Measurements from ENCODE around the gene EID3.

DNA sequence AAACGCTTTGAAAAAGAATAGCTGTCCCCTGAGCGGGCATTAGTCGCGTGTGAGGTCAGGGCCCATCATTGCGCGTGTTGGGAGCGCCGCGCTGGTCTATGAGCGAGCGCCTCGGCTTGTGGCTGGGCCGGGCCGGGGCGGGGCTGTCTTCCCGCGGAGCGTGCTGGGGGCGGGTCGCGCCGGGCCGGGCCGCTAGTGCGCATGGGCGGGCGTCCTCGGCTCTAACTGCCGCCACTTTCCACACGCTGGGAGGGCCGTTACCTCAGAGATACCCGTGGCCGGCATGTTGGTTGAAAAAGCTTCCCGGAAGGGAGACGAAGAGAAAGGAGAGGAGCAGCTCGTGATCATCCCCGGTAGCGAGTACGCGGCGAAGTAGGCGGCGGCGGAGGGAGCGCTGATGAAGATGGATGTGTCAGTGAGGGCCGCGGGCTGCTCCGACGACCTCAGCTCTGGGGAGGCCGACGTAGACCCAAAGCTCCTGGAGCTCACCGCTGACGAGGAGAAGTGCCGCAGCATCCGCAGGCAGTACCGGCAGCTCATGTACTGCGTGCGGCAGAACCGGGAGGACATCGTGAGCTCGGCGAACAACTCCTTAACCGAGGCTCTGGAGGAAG, at the start of gene EID3:
- TF ChIP-seq, protein P1, sequence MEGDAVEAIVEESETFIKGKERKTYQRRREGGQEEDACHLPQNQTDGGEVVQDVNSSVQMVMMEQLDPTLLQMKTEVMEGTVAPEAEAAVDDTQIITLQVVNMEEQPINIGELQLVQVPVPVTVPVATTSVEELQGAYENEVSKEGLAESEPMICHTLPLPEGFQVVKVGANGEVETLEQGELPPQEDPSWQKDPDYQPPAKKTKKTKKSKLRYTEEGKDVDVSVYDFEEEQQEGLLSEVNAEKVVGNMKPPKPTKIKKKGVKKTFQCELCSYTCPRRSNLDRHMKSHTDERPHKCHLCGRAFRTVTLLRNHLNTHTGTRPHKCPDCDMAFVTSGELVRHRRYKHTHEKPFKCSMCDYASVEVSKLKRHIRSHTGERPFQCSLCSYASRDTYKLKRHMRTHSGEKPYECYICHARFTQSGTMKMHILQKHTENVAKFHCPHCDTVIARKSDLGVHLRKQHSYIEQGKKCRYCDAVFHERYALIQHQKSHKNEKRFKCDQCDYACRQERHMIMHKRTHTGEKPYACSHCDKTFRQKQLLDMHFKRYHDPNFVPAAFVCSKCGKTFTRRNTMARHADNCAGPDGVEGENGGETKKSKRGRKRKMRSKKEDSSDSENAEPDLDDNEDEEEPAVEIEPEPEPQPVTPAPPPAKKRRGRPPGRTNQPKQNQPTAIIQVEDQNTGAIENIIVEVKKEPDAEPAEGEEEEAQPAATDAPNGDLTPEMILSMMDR (IDR thresholded peaks at IDR 0.05) = no peak
- TF ChIP-seq EZH2 (IDR thresholded peaks at IDR 0.05; ENCODE audit: borderline replicate concordance, insufficient read depth, low read depth, low read length, poor library complexity, severe bottlenecking) = no peak

Data from B cell (primary cell).